Chondrocyte (in vitro differentiated cells): ENCODE results near the gene UNC13C. TPM values are rescaled to one million over a fixed set of nuclear protein-coding genes. Genes with fewer than 3 reads are reported as not detected.

Source experiments
- DNase-seq: peaks from one replicate; pipeline ENCODE4 v3.0.0; 2021; ENCODE audit warnings: mixed read lengths, low spot score
- H3K27ac Mint-ChIP-seq: one replicate; pipeline ENCODE4 v1.8.0; 2021; ENCODE audit warnings: mild to moderate bottlenecking, moderate library complexity, mixed read lengths; ENCODE audit not compliant: unreplicated experiment
- H3K27me3 Mint-ChIP-seq: 2 replicates; pipeline ENCODE4 v1.8.0; 2021; ENCODE audit warnings: low read depth, mixed read lengths
- H3K36me3 Mint-ChIP-seq: 2 replicates; pipeline ENCODE4 v1.8.0; 2021; ENCODE audit warnings: low read depth, mixed read lengths
- H3K4me1 Mint-ChIP-seq: 2 replicates; pipeline ENCODE4 v1.8.0; 2021; ENCODE audit warnings: low read depth, mild to moderate bottlenecking, mixed read lengths
- H3K4me3 Mint-ChIP-seq: one replicate; pipeline ENCODE4 v1.8.0; 2021; ENCODE audit warnings: mild to moderate bottlenecking, moderate library complexity, mixed read lengths; ENCODE audit not compliant: unreplicated experiment
- H3K9me3 Mint-ChIP-seq: 2 replicates; pipeline ENCODE4 v1.8.0; 2021; ENCODE audit warnings: low read depth, mixed read lengths
- CTCF ChIP-seq: fragments of 200-600 bp; sonication (generic); IDR thresholded peaks from 2 replicates; pipeline ENCODE4 v1.5.0; 2021; ENCODE audit warnings: antibody characterized with exemption, mild to moderate bottlenecking, moderate library complexity
- total RNA-seq: library from RNA; stranded (reverse); gene quantifications from 3 replicates; pipeline ENCODE4 v1.2.1, GENCODE V29; 2021

The UNC13C gene
- total RNA-seq, 1 donor from 2014 or later: 0.15 TPM

DNA sequence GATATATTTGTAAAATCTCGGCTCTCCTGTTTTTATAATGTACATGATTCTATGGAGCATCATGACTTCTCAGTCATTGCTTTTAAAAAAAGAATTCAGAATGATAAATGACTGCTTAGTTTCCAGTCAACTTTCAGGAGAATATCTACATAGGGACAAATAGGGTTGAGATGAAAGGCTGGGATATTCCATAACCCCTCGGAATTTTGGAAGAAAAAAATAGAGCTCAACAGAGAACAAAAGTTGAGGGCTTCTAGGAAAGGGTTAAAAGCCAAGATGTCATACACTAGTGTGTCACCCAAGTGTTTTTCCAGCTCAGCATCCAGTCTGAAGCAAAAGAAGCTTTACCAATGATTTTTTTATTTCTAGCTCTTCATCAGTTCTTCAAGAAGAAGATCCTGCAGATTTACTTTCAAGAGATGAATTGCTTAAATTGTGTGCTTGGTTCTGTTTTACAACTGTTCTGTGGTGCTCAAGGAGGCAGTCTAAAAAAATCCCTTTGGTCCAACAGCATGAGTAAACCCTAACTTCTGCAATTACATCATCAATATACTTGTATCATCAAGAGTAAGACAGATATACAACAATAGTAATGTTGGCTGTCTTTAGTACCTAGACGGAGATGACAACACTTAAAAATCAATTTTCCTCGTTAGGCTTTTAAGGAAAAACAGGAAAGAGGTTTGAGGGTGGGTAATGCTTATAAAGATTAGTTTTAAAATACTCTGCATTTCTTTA lies 979 bp downstream of the UNC13C start:
- no peak for TF ChIP-seq CTCF
- peaks cover 11% of the 10 kb centered on the region for H3K4me1 Mint-ChIP-seq
- no peak for DNase-seq
- no peak overlapping the region for H3K27ac Mint-ChIP-seq
- no peaks in the 10 kb centered on the region for H3K36me3 Mint-ChIP-seq
- peaks cover 35% of the 10 kb centered on the region for H3K27me3 Mint-ChIP-seq
- H3K9me3 Mint-ChIP-seq: no peaks in the 10 kb centered on the region
- peak overlapping the region; percentile 72 for H3K4me3 Mint-ChIP-seq

DNA sequence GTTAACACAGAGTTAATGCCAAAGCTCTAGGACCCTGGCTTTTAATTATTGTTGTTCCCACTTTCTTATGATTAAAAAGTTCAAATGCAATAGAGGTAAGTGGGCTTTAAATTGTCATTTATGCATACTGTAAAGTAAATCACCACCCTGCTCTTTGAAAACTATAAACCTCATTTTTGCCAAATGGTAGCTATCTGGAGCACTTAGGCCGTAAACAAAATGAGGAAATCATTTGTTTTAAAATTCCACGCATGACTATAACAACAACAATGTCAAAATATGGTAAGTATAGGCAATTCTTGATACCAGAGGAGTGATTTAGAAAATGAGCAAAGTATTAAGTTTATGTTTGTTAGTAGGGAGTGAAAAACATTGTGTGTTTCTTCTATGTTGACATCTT lies 1.8 kb downstream of the UNC13C start:
- Mint-ChIP-seq H3K27ac (no peak overlapping the region), H3K4me1 (peaks cover 11% of the 10 kb centered on the region), H3K36me3 (no peaks in the 10 kb centered on the region), H3K27me3 (peaks cover 35% of the 10 kb centered on the region), H3K9me3 (no peaks in the 10 kb centered on the region), H3K4me3 (no peak overlapping the region)
- no peak for TF ChIP-seq CTCF
- no peak for DNase-seq

GRCh38 chr15:53982071-53982680 lies 3.9 kb downstream of the UNC13C start:
- no peak for DNase-seq
- no peak for TF ChIP-seq CTCF
- no peaks in the 10 kb centered on the region for H3K36me3 Mint-ChIP-seq
- H3K27ac Mint-ChIP-seq: no peak overlapping the region
- H3K4me3 Mint-ChIP-seq: no peak overlapping the region
- peaks cover 31% of the 10 kb centered on the region for H3K27me3 Mint-ChIP-seq
- no peaks in the 10 kb centered on the region for H3K9me3 Mint-ChIP-seq
- H3K4me1 Mint-ChIP-seq: peaks cover 11% of the 10 kb centered on the region

GRCh38 chr15:53982876-53983275 lies 4.6 kb downstream of the UNC13C start:
- Mint-ChIP-seq H3K9me3 (no peaks in the 10 kb centered on the region), H3K4me3 (no peak overlapping the region), H3K27me3 (peaks cover 28% of the 10 kb centered on the region), H3K27ac (no peak overlapping the region), H3K36me3 (no peaks in the 10 kb centered on the region), H3K4me1 (peaks cover 11% of the 10 kb centered on the region)
- TF ChIP-seq CTCF: no peak
- DNase-seq: no peak

DNA sequence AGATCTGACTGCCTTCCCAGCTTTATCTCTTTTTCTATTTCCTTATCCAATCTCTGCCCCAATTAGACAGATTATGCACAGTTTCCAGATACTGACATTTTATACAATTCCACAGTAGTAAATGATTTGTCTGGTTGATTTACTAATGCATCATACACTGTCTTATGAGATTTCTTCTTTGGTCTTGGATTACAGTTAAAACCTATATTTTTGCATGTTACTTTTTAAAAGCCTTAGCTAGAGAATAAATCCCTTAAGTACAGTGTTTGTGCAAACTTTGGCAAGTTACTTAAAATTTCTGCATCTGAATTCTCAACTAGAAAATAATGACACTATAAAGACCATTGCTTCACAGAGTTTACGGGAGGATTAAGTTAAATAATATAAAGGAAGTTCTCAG lies 6.0 kb downstream of the UNC13C start:
- H3K27me3 Mint-ChIP-seq: peaks cover 19% of the 10 kb centered on the region
- no peaks in the 10 kb centered on the region for H3K9me3 Mint-ChIP-seq
- no peak for TF ChIP-seq CTCF
- H3K4me1 Mint-ChIP-seq: no peaks in the 10 kb centered on the region
- no peak overlapping the region for H3K4me3 Mint-ChIP-seq
- no peak for DNase-seq
- H3K36me3 Mint-ChIP-seq: no peaks in the 10 kb centered on the region
- no peak overlapping the region for H3K27ac Mint-ChIP-seq
